Endothelial cell of umbilical vein (primary cell): Measurements from ENCODE around the gene DRAP1. TPM values are rescaled to one million over a fixed set of nuclear protein-coding genes. Genes with fewer than 3 reads are reported as not detected.
A peak's percentile ranks its signal among the peaks of the same experiment; 100 is the strongest.

Experiments used
- BruUV-seq: library from RNA; stranded (reverse); fragments of 400-500 nt; replicated peaks from 2 replicates; lab custom pipeline; 2021; lab: Mats Ljungman, UMichigan
- CTCF ChIA-PET: fragments of 300-600, 350-600 bp; sonication (Branson Sonifier 250); formaldehyde crosslinking; loops from one replicate; lab custom pipeline; 2021; ENCODE audit warnings: antibody characterized with exemption, inconsistent platforms; lab: Charles Lee
- POLR2A ChIA-PET: fragments of 300-600, 350-600 bp; sonication (Branson Sonifier 250); formaldehyde crosslinking; loops from one replicate; lab custom pipeline; 2021; ENCODE audit warnings: antibody characterized with exemption, inconsistent platforms; lab: Charles Lee
- DNase-seq: peaks from one replicate; pipeline ENCODE4 v3.0.0-alpha.2; 2011; ENCODE audit warnings: low read depth, low spot score
- FAIRE-seq: peaks from 2 replicates; lab custom pipeline; 2011; peaks lifted over from hg19 to GRCh38; lab: Jason Lieb, UNC
- H2AFZ ChIP-seq: 2 replicates; pipeline ENCODE4 v1.6.0; 2012; ENCODE audit warnings: low read depth, low read length, control low read depth, inconsistent platforms
- H3K27ac ChIP-seq: 2 replicates; pipeline ENCODE4 v1.5.1; 2011; ENCODE audit warnings: low read depth, mild to moderate bottlenecking, control low read depth, low read length, moderate library complexity; ENCODE audit not compliant: insufficient read depth
- H3K27me3 ChIP-seq, 2 experiments: 2 replicates each; pipeline versions ENCODE4 v1.6.0 to v1.6.1; 2011; ENCODE audit warnings: low read length in 2 of 2, mixed read lengths in 1 of 2; ENCODE audit not compliant: control insufficient read depth in 2 of 2, insufficient read depth in 2 of 2
- H3K36me3 ChIP-seq, 2 experiments: 2 replicates in 1 of 2; 3 replicates in 1 of 2; pipeline ENCODE4 v1.5.1; 2011; ENCODE audit warnings: low read length in 2 of 2, mild to moderate bottlenecking in 1 of 2, moderate library complexity in 1 of 2; ENCODE audit not compliant: control insufficient read depth in 2 of 2, insufficient read depth in 2 of 2; ENCODE audit errors: extremely low read depth in 1 of 2
- H3K4me1 ChIP-seq: 3 replicates; pipeline ENCODE4 v1.5.1; 2011; ENCODE audit warnings: mild to moderate bottlenecking, low read length; ENCODE audit not compliant: control insufficient read depth, insufficient read depth; ENCODE audit errors: extremely low read depth
- H3K4me2 ChIP-seq: 2 replicates; pipeline ENCODE4 v1.6.1; 2011; ENCODE audit warnings: low read length, control low read depth, mixed read lengths; ENCODE audit not compliant: insufficient read depth
- H3K4me3 ChIP-seq, 3 experiments: fragments of 200-600 bp in 1 of 3; sonication (generic), shearing (Covaris generic) in 1 of 3; replicated peaks in 1 of 3; 2 replicates each; pipeline ENCODE4 v1.5.1; 2011 to 2016; ENCODE audit warnings: control low read depth in 3 of 3, low read length in 3 of 3, mild to moderate bottlenecking in 2 of 3, inconsistent platforms in 1 of 3, low read depth in 1 of 3, moderate library complexity in 1 of 3; ENCODE audit not compliant: insufficient read depth in 1 of 3
- H3K79me2 ChIP-seq: 2 replicates; pipeline ENCODE4 v1.6.0; 2012; ENCODE audit warnings: low read length, inconsistent platforms; ENCODE audit not compliant: control insufficient read depth, insufficient read depth
- H3K9ac ChIP-seq: replicated peaks from 2 replicates; pipeline ENCODE3; 2011; ENCODE audit warnings: low read length, control low read depth; ENCODE audit not compliant: insufficient read depth; ENCODE audit errors: extremely low read depth
- H3K9me1 ChIP-seq: replicated peaks from 3 replicates; pipeline ENCODE4 v1.6.0; 2011; ENCODE audit warnings: mild to moderate bottlenecking, low read length; ENCODE audit not compliant: control insufficient read depth, insufficient read depth; ENCODE audit errors: extremely low read depth
- H3K9me3 ChIP-seq: replicated peaks from 2 replicates; pipeline ENCODE4 v1.5.1; 2012; ENCODE audit warnings: low read length, inconsistent platforms; ENCODE audit not compliant: control insufficient read depth, insufficient read depth
- H4K20me1 ChIP-seq: replicated peaks from 2 replicates; pipeline ENCODE3; 2011; ENCODE audit warnings: mild to moderate bottlenecking, low read length; ENCODE audit not compliant: control insufficient read depth, insufficient read depth; ENCODE audit errors: extremely low read depth
- EZH2 ChIP-seq: IDR thresholded peaks from 2 replicates; pipeline ENCODE4 v1.6.1; 2012; ENCODE audit warnings: borderline replicate concordance, low read depth, mild to moderate bottlenecking, moderate library complexity, low read length, inconsistent platforms; ENCODE audit not compliant: severe bottlenecking
- FOS ChIP-seq: IDR thresholded peaks from 2 replicates; pipeline ENCODE4 v1.6.1; 2011; ENCODE audit warnings: mild to moderate bottlenecking, low read length, moderate library complexity, borderline replicate concordance; ENCODE audit not compliant: insufficient read depth
- GATA2 ChIP-seq: IDR thresholded peaks from 2 replicates; pipeline ENCODE4 v1.7.0; 2011; ENCODE audit warnings: low read depth, mild to moderate bottlenecking, moderate library complexity, mixed read lengths, low read length; ENCODE audit not compliant: insufficient read length, insufficient read depth
- JUN ChIP-seq: IDR thresholded peaks from 2 replicates; pipeline ENCODE4 v1.6.1; 2011; ENCODE audit warnings: borderline replicate concordance, low read depth; ENCODE audit not compliant: insufficient read length, insufficient read depth
- MAX ChIP-seq: IDR thresholded peaks from 2 replicates; pipeline ENCODE4 v1.6.1; 2011; ENCODE audit not compliant: insufficient read depth, insufficient read length
- MYC ChIP-seq: IDR thresholded peaks from one replicate; pipeline ENCODE4 v1.6.1; 2011; ENCODE audit warnings: mild to moderate bottlenecking, low read depth, low read length
- POLR2A ChIP-seq: IDR thresholded peaks from 2 replicates; pipeline ENCODE4 v1.6.1; 2012; ENCODE audit warnings: low read depth, mild to moderate bottlenecking, control low read depth, low read length
- POLR2AphosphoS5 ChIP-seq: IDR thresholded peaks from 2 replicates; pipeline ENCODE4 v1.6.1; 2012; ENCODE audit warnings: low read depth, mild to moderate bottlenecking, control low read depth, low read length, moderate library complexity; ENCODE audit not compliant: insufficient read depth
- dilution Hi-C: fragments of 300-500 bp; cut with MboI; formaldehyde crosslinking; loops from one replicate; pipeline ENCODE4 v1.15.0; 2019; ENCODE audit warnings: low sequenced_read_pairs; ENCODE audit not compliant: extremely low pct_ligation_motif_present
- intact Hi-C: fragments of 100-400 bp; cut with micrococcal nuclease; formaldehyde crosslinking; loops from one replicate; pipeline ENCODE4 v1.10.0; 2022
- polyA plus RNA-seq, 4 experiments: library from polyadenylated mRNA; depleted of rRNA in 3 of 4; stranded (reverse) in 3 of 4; unstranded in 1 of 4; fragments of >200 nt; gene quantifications; 2 replicates each; pipeline versions ENCODE4 v1.2.1 to v1.2.3, GENCODE V29; 2011 to 2012; ENCODE audit warnings: missing spikeins in 1 of 4
- total RNA-seq: library from RNA; stranded (reverse); gene quantifications from 2 replicates; pipeline ENCODE4 v1.2.3, GENCODE V29; 2021
- TF ChIP-seq, protein P1 (sequence below), 2 donors: IDR thresholded peaks; 1 replicate in 1 of 2; 2 replicates in 1 of 2; pipeline ENCODE4 v1.5.1; 2011; ENCODE audit warnings: low read length in 2 of 2, mild to moderate bottlenecking in 2 of 2, moderate library complexity in 2 of 2, control low read depth in 1 of 2, inconsistent platforms in 1 of 2, low read depth in 1 of 2; ENCODE audit not compliant: insufficient read depth in 1 of 2; ENCODE audit errors: extremely low read depth in 1 of 2

The DRAP1 gene
- total and polyA plus RNA-seq, 2 donors (not counting 3 experiments of a cell fraction or from before 2014, with no cell fraction given): 74.9 to 114 TPM

- Histone ChIP-seq H4K20me1 (no peaks in the 10 kb centered on the region), H3K9me1 (no peaks in the 10 kb centered on the region), H3K36me3 (peaks cover 6 to 9% of the 10 kb centered on the region in 2 experiments), H3K4me2 (peak overlapping the region; percentile 79), H2AFZ (peak overlapping the region; percentile 77), H3K4me3 (peak overlapping the region; percentile 63 to 84 (median 70)), H3K79me2 (peaks cover 37% of the 10 kb centered on the region), H3K27ac (no peak overlapping the region), H3K9me3 (no peaks in the 10 kb centered on the region), H3K4me1 (peaks cover 46% of the 10 kb centered on the region), H3K9ac (peak overlapping the region; percentile 40), H3K27me3 (no peaks in the 10 kb centered on the region)
- no peak for FAIRE-seq
- no TSS peak for BruUV-seq
- peak; percentile 32 for DNase-seq
- TF ChIP-seq POLR2A: peak; percentile 10
- TF ChIP-seq JUN: no peak
- peak; percentile 5 for TF ChIP-seq POLR2AphosphoS5
- no peak for TF ChIP-seq MYC
- TF ChIP-seq, protein P1, sequence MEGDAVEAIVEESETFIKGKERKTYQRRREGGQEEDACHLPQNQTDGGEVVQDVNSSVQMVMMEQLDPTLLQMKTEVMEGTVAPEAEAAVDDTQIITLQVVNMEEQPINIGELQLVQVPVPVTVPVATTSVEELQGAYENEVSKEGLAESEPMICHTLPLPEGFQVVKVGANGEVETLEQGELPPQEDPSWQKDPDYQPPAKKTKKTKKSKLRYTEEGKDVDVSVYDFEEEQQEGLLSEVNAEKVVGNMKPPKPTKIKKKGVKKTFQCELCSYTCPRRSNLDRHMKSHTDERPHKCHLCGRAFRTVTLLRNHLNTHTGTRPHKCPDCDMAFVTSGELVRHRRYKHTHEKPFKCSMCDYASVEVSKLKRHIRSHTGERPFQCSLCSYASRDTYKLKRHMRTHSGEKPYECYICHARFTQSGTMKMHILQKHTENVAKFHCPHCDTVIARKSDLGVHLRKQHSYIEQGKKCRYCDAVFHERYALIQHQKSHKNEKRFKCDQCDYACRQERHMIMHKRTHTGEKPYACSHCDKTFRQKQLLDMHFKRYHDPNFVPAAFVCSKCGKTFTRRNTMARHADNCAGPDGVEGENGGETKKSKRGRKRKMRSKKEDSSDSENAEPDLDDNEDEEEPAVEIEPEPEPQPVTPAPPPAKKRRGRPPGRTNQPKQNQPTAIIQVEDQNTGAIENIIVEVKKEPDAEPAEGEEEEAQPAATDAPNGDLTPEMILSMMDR (IDR thresholded peaks at IDR 0.05; ENCODE audit: extremely low read depth in 1 of 2, insufficient read depth in 1 of 2, low read depth in 1 of 2, low read length in 2 of 2): no peak
- TF ChIP-seq GATA2: no peak
- no peak for TF ChIP-seq EZH2
- TF ChIP-seq FOS: no peak
- TF ChIP-seq MAX: no peak
- dilution Hi-C loops (no loop called here), intact Hi-C loops (loop anchor here (1.0 to 5.0 kb wide), 5 partner anchors 31 to 133 kb away; partner anchors contain the start of genes BANF1, EIF1AD, FIBP and SART1)
- ChIA-PET POLR2A (no interaction called here), CTCF (interaction anchor here (1.0 to 1.4 kb wide), 3 partner anchors 13 to 35 kb away, joined by 3 to 4 read pairs (median 3); partner anchors contain the start of gene FIBP)
Observed at GRCh38 chr11:65919573-65920371, 546 bp downstream of the DRAP1 start.
